ENCODE measurements around the gene SDCBP2. TPM values are rescaled to one million over a fixed set of nuclear protein-coding genes. Genes with fewer than 3 reads are reported as not detected.
"Not testable (repeated sequence)": the region's sequence is repeated elsewhere in the genome, so short reads cannot be mapped to it uniquely, and the experiment has no call there.

SDCBP2 gene
- total and polyA plus RNA-seq, 7 experiments from 2014 or later, result 1.0 to 3.6 (median 1.4) TPM

- H3K4me3 Mint-ChIP-seq, result peak overlapping the region in 8 of 10 donors; percentile 5 to 75 (median 48)
- ChIA-PET CTCF (interaction anchor here (0.9 kb wide), 1 partner anchor 157 kb away, joined by 3 read pairs; no protein-coding TSS in a partner anchor), POLR2A (no interaction called here)
- H3K4me1 ChIP-seq (ENCODE audit: control insufficient read depth in 2 of 2, insufficient read depth in 2 of 2, low read length in 2 of 2), result peaks cover 0 to 3% of the 10 kb centered on the region in 2 donors
- peaks cover 0 to 25% (median 4%) of the 10 kb centered on the region in 11 donors for H3K9me3 Mint-ChIP-seq
- H3K36me3 Mint-ChIP-seq, result peaks cover 9 to 46% (median 27%) of the 10 kb centered on the region in 5 donors
- H3K4me1 Mint-ChIP-seq, result peaks cover 12 to 68% (median 51%) of the 10 kb centered on the region in 7 donors
- no peak for DNase-seq
- H3K27me3 Mint-ChIP-seq, result no peaks in the 10 kb centered on the region
- H3K36me3 ChIP-seq (ENCODE audit: control insufficient read depth in 2 of 3, insufficient read depth in 3 of 3, low read length in 3 of 3), result no peaks in the 10 kb centered on the region
- H3K27me3 ChIP-seq (ENCODE audit: control insufficient read depth in 2 of 2, insufficient read depth in 2 of 2, low read length in 2 of 2), result no peaks in the 10 kb centered on the region
- intact Hi-C loops (cut with micrococcal nuclease), result no loop called here
- no peak overlapping the region for H3K27ac ChIP-seq (ENCODE audit: low read depth, low read length)
- no peaks in the 10 kb centered on the region for H3K9me3 ChIP-seq (ENCODE audit: control insufficient read depth in 2 of 3, low read length in 3 of 3)
- peak overlapping the region in 4 of 9 donors; percentile 1 to 72 (median 42) for H3K27ac Mint-ChIP-seq
- no peak overlapping the region for H3K4me3 ChIP-seq (ENCODE audit: low read length)
- ATAC-seq, result no peak
Observed at GRCh38 chr20:1346315-1346969, 17.5 kb upstream of the SDCBP2 start.

GRCh38 chr20:1345756-1346093 is 16.8 kb upstream of the SDCBP2 start:
- no peaks in the 10 kb centered on the region for H3K9me3 ChIP-seq (ENCODE audit: control insufficient read depth in 2 of 3, low read length in 3 of 3)
- no peak for DNase-seq
- no peak overlapping the region for H3K4me3 ChIP-seq (ENCODE audit: low read length)
- no peaks in the 10 kb centered on the region for H3K27me3 Mint-ChIP-seq
- CTCF ChIA-PET, result interaction anchor here (0.6 kb wide), 1 partner anchor 10 kb away, joined by 3 read pairs; no protein-coding TSS in a partner anchor
- H3K27me3 ChIP-seq (ENCODE audit: control insufficient read depth in 2 of 2, insufficient read depth in 2 of 2, low read length in 2 of 2), result no peaks in the 10 kb centered on the region
- POLR2A ChIA-PET, result no interaction called here
- peak overlapping the region in 2 of 10 donors; percentile 51 to 58 for H3K4me3 Mint-ChIP-seq
- H3K4me1 Mint-ChIP-seq, result peaks cover 9 to 65% (median 44%) of the 10 kb centered on the region in 7 donors
- H3K27ac Mint-ChIP-seq, result no peak overlapping the region
- no peak overlapping the region for H3K27ac ChIP-seq (ENCODE audit: low read depth, low read length)
- no peaks in the 10 kb centered on the region for H3K36me3 ChIP-seq (ENCODE audit: control insufficient read depth in 2 of 3, insufficient read depth in 3 of 3, low read length in 3 of 3)
- no peak for ATAC-seq
- peaks cover 0 to 3% of the 10 kb centered on the region in 2 donors for H3K4me1 ChIP-seq (ENCODE audit: control insufficient read depth in 2 of 2, insufficient read depth in 2 of 2, low read length in 2 of 2)
- peaks cover 7 to 39% (median 20%) of the 10 kb centered on the region in 5 donors for H3K36me3 Mint-ChIP-seq
- intact Hi-C loops (cut with micrococcal nuclease), result no loop called here
- peaks cover 0 to 23% (median 4%) of the 10 kb centered on the region in 11 donors for H3K9me3 Mint-ChIP-seq

- no peak overlapping the region for H3K27ac ChIP-seq (ENCODE audit: low read depth, low read length)
- Mint-ChIP-seq H3K36me3 (peaks cover 4 to 34% (median 15%) of the 10 kb centered on the region in 5 donors), H3K4me3 (peak overlapping the region in 2 of 10 donors; percentile 31 to 58), H3K27me3 (no peaks in the 10 kb centered on the region), H3K9me3 (peaks cover 0 to 19% (median 4%) of the 10 kb centered on the region in 11 donors), H3K4me1 (peaks cover 9 to 61% (median 40%) of the 10 kb centered on the region in 7 donors), H3K27ac (peak overlapping the region in 1 of 9 donors; percentile 2)
- CTCF ChIA-PET, result interaction anchor here (0.6 kb wide), 3 partner anchors 11 to 229 kb away, joined by 3 to 4 read pairs (median 3); no protein-coding TSS in a partner anchor
- ATAC-seq (no peak), DNase-seq (no peak)
- no peaks in the 10 kb centered on the region for H3K9me3 ChIP-seq (ENCODE audit: control insufficient read depth in 2 of 3, low read length in 3 of 3)
- H3K4me1 ChIP-seq (ENCODE audit: control insufficient read depth in 2 of 2, insufficient read depth in 2 of 2, low read length in 2 of 2), result peaks cover 0 to 3% of the 10 kb centered on the region in 2 donors
- no peaks in the 10 kb centered on the region for H3K27me3 ChIP-seq (ENCODE audit: control insufficient read depth in 2 of 2, insufficient read depth in 2 of 2, low read length in 2 of 2)
- intact Hi-C loops (cut with micrococcal nuclease), result no loop called here
- no peaks in the 10 kb centered on the region for H3K36me3 ChIP-seq (ENCODE audit: control insufficient read depth in 2 of 3, insufficient read depth in 3 of 3, low read length in 3 of 3)
- no peak overlapping the region for H3K4me3 ChIP-seq (ENCODE audit: low read length)
- POLR2A ChIA-PET, result no interaction called here
Observed at GRCh38 chr20:1345030-1345755, 16.3 kb upstream of the SDCBP2 start.

DNA sequence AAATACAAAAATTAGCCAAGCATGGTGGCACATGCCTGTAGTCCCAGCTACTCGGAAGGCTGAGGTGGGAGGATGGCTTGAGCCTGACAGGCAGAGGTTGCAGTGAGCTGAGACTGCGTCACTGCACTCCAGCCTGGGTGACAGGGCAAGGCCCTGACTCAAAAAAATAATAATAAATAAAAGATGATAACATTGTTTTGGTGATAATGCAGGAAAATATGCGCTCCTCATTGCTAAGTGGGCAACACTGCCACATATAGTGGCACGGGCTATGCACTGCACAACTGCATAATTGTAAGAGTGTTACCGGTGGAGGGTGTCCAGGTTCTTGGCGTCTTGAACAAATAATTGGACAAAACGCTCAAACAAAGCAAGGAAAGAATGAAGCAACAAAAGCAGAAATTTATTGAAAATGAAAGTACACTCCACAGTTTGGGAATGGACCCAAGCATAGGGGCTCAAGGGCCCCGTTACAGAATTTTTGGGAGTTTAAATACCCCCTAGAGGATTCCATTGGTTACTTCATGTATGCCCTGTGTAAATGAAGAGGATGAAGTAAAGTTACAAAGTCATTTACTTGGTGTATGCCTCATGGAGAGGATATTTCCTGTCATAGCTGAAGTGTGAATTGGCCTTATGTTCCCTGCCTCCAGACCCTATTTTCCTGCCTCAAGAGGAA is 14.6 kb upstream of the SDCBP2 start:
- POLR2A ChIA-PET; H3K27me3 ChIP-seq (ENCODE audit: control insufficient read depth in 2 of 2, insufficient read depth in 2 of 2, low read length in 2 of 2); H3K27me3 Mint-ChIP-seq; H3K4me3 Mint-ChIP-seq; ATAC-seq; intact Hi-C loops (cut with micrococcal nuclease); CTCF ChIA-PET; H3K9me3 ChIP-seq (ENCODE audit: control insufficient read depth in 2 of 3, low read length in 3 of 3); H3K4me1 ChIP-seq (ENCODE audit: control insufficient read depth in 2 of 2, insufficient read depth in 2 of 2, low read length in 2 of 2); H3K4me3 ChIP-seq (ENCODE audit: low read length); H3K36me3 ChIP-seq (ENCODE audit: control insufficient read depth in 2 of 3, insufficient read depth in 3 of 3, low read length in 3 of 3); H3K27ac ChIP-seq (ENCODE audit: low read depth, low read length): not testable (repeated sequence)
- Mint-ChIP-seq H3K36me3 (peaks cover 0 to 27% (median 14%) of the 10 kb centered on the region in 5 donors), H3K27ac (peak overlapping the region in 1 of 9 donors; percentile 34), H3K9me3 (peaks cover 0 to 14% (median 2%) of the 10 kb centered on the region in 11 donors), H3K4me1 (peaks cover 7 to 48% (median 33%) of the 10 kb centered on the region in 7 donors)
- peak in 1 of 9 donors; percentile 6 for DNase-seq

DNA sequence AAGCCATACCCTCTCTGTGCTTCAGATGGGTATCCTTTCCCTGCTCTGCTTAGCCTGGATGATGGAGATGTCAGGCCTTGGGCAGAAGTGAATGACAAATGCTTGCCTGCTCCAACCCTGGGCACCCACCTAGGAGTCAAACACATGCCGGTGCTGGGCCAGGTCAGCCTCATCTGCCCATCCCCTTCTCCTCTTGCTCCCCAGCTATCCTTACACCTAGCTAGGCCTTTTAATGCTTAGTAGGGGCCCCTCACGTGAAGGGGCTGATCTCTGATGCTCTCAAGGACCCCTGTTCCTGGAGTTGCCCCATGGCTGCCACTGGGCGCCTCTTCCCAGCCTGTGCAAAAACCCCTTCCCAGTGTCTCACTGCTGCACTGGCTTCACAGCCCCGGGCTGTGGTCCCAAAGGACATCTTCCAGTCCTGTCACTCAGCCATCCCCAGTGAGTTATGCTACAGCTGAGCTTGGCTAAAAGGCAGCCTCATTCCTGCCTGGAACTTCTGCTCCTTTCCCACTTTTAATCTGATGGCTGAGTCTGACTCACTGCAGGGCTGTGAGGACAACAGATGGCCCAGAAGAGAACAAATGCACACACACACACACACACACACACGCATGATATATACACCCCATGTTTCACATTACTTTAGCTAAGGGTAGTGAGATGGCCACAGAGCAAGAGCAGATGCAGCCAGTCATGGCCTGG is 12.8 kb upstream of the SDCBP2 start:
- peaks cover 0 to 14% of the 10 kb centered on the region in 2 donors for H3K4me1 ChIP-seq (ENCODE audit: control insufficient read depth in 2 of 2, insufficient read depth in 2 of 2, low read length in 2 of 2)
- intact Hi-C loops (cut with micrococcal nuclease), result no loop called here
- no peak overlapping the region for H3K4me3 Mint-ChIP-seq
- H3K27me3 ChIP-seq (ENCODE audit: control insufficient read depth in 2 of 2, insufficient read depth in 2 of 2, low read length in 2 of 2), result no peaks in the 10 kb centered on the region
- H3K27ac Mint-ChIP-seq, result peak overlapping the region in 1 of 9 donors; percentile 60
- H3K4me1 Mint-ChIP-seq, result peaks cover 14 to 44% (median 39%) of the 10 kb centered on the region in 7 donors
- ATAC-seq, result no peak
- no peaks in the 10 kb centered on the region for H3K9me3 ChIP-seq (ENCODE audit: control insufficient read depth in 2 of 3, low read length in 3 of 3)
- ChIA-PET CTCF (no interaction called here), POLR2A (no interaction called here)
- peaks cover 0 to 12% (median 3%) of the 10 kb centered on the region in 5 donors for H3K36me3 Mint-ChIP-seq
- H3K9me3 Mint-ChIP-seq, result no peaks in the 10 kb centered on the region
- no peak overlapping the region for H3K27ac ChIP-seq (ENCODE audit: low read depth, low read length)
- no peak for DNase-seq
- no peaks in the 10 kb centered on the region for H3K27me3 Mint-ChIP-seq
- H3K4me3 ChIP-seq (ENCODE audit: low read length), result no peak overlapping the region
- no peaks in the 10 kb centered on the region for H3K36me3 ChIP-seq (ENCODE audit: control insufficient read depth in 2 of 3, insufficient read depth in 3 of 3, low read length in 3 of 3)

DNA sequence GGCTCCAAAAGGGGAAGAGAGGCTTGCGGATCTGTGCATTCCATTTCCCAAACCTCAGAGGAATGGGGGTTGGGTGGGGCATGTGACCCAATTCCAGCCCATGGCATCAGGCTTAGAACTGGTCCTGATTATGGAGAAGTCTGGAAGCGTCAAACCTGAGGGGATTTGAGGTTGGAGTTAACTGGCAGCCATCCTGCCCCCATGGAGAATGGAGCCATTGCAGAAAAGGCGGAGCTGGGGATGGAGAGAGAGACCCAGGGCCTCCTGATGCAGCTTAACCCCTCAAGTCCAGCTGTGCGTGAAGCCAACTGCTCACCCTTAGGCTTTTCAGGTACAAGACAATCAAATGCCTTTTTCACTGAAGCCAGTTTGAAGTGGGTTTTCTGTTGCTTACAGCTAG is 9.9 kb upstream of the SDCBP2 start:
- CTCF ChIA-PET, result interaction anchor here (1.0 kb wide), 1 partner anchor 27 kb away, joined by 4 read pairs; no protein-coding TSS in a partner anchor
- ATAC-seq, result no peak
- peaks cover 0 to 7% (median 5%) of the 10 kb centered on the region in 5 donors for H3K36me3 Mint-ChIP-seq
- peaks cover 15 to 42% (median 33%) of the 10 kb centered on the region in 7 donors for H3K4me1 Mint-ChIP-seq
- Histone ChIP-seq H3K27me3 (ENCODE audit: control insufficient read depth in 2 of 2, insufficient read depth in 2 of 2, low read length in 2 of 2) (no peaks in the 10 kb centered on the region), H3K4me3 (ENCODE audit: low read length) (no peak overlapping the region), H3K4me1 (ENCODE audit: control insufficient read depth in 2 of 2, insufficient read depth in 2 of 2, low read length in 2 of 2) (peaks cover 0 to 11% of the 10 kb centered on the region in 2 donors), H3K27ac (ENCODE audit: low read depth, low read length) (no peak overlapping the region), H3K36me3 (ENCODE audit: control insufficient read depth in 2 of 3, insufficient read depth in 3 of 3, low read length in 3 of 3) (peaks cover 0 to 2% (median 0%) of the 10 kb centered on the region in 3 experiments), H3K9me3 (ENCODE audit: control insufficient read depth in 2 of 3, low read length in 3 of 3) (no peaks in the 10 kb centered on the region)
- H3K27me3 Mint-ChIP-seq, result no peaks in the 10 kb centered on the region
- intact Hi-C loops (cut with micrococcal nuclease), result no loop called here
- H3K4me3 Mint-ChIP-seq, result no peak overlapping the region
- no peaks in the 10 kb centered on the region for H3K9me3 Mint-ChIP-seq
- no peak for DNase-seq
- POLR2A ChIA-PET, result interaction anchor here (0.7 to 1.1 kb wide), 2 partner anchors 23 to 113 kb away, joined by 3 read pairs; no protein-coding TSS in a partner anchor
- H3K27ac Mint-ChIP-seq, result peak overlapping the region in 2 of 9 donors; percentile 12 to 22
